GM23248 (cell line): Measurements from ENCODE around the gene WFDC1.

Source experiments
- EZH2 ChIP-seq: fragments of 200-600 bp; sonication (generic); IDR thresholded peaks from 2 replicates; pipeline ENCODE4 v1.6.1; 2018; ENCODE audit warnings: antibody characterized with exemption, mild to moderate bottlenecking; ENCODE audit not compliant: insufficient read depth, poor library complexity, severe bottlenecking
- EZH2phosphoT487 ChIP-seq: fragments of 200-600 bp; sonication (generic); IDR thresholded peaks from 2 replicates; pipeline ENCODE4 v1.6.1; 2018; ENCODE audit warnings: antibody characterized with exemption, moderate library complexity, mild to moderate bottlenecking, low read depth; ENCODE audit not compliant: insufficient read depth

DNA sequence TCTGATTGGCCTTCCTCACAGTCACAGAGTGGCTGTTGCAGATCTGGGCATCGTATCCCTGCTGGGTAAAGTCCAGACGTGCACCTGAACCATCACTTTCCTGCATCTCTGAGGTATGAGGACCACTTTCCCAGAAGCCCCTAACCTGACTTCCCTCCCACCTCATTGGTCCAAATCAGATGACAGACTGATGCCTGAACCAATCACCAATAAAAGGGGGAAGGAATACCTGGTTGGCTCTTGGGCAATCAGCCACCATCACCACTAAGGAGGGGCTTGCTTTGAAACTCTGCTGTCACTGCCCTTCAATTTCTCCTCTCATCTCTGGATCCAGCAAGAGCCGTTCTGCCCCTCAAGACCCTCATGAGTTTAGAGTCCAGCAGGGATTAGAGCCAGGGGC, 13.6 kb upstream of the WFDC1 start:
- TF ChIP-seq EZH2 (no peak), EZH2phosphoT487 (no peak)
